Natural killer cell (primary cell): ENCODE data around the gene NAA25. TPM values are rescaled to one million over a fixed set of nuclear protein-coding genes. Genes with fewer than 3 reads are reported as not detected.
"Not testable (repeated sequence)": the region's sequence is repeated elsewhere in the genome, so short reads cannot be mapped to it uniquely, and the experiment has no call there.

ENCODE experiments used
- ATAC-seq, 3 donors: fragments of 150-1000 bp in 2 of 3; fragments of 200-7000 bp in 1 of 3; cut with Tn5 transposase; 1 replicate in 1 of 3; 2 replicates in 2 of 3; pipeline ENCODE4 v1.10.0; 2021; ENCODE audit warnings: mild to moderate bottlenecking in 2 of 3, moderate library complexity in 2 of 3
- DNase-seq, 2 donors: peaks; one replicate each; pipeline versions ENCODE4 v3.0.0 to v3.0.0-alpha.2; 2013 to 2021; ENCODE audit warnings: mixed read lengths in 1 of 2
- H3K27ac ChIP-seq: one replicate; pipeline ENCODE4 v1.5.1; 2013; ENCODE audit warnings: mild to moderate bottlenecking, low read length
- H3K27me3 ChIP-seq: one replicate; pipeline ENCODE4 v1.6.1; 2013; ENCODE audit warnings: low read length; ENCODE audit not compliant: control insufficient read depth, insufficient read depth
- H3K36me3 ChIP-seq: one replicate; pipeline ENCODE4 v1.6.1; 2013; ENCODE audit warnings: low read length; ENCODE audit not compliant: control insufficient read depth, insufficient read depth
- H3K4me1 ChIP-seq: one replicate; pipeline ENCODE4 v1.6.1; 2013; ENCODE audit warnings: low read length; ENCODE audit not compliant: control insufficient read depth, insufficient read depth
- H3K4me3 ChIP-seq: one replicate; pipeline ENCODE4 v1.5.1; 2013; ENCODE audit warnings: low read length
- H3K9me3 ChIP-seq: one replicate; pipeline ENCODE4 v1.6.1; 2013; ENCODE audit warnings: low read length; ENCODE audit not compliant: control insufficient read depth, insufficient read depth
- H3K27ac Mint-ChIP-seq, 2 donors: one replicate each; pipeline ENCODE4 v1.8.0; 2022; ENCODE audit warnings: mild to moderate bottlenecking in 2 of 2, mixed read lengths in 2 of 2, moderate library complexity in 1 of 2
- H3K27me3 Mint-ChIP-seq, 2 donors: one replicate each; pipeline ENCODE4 v1.8.0; 2022; ENCODE audit warnings: low read depth in 2 of 2, mixed read lengths in 2 of 2
- H3K36me3 Mint-ChIP-seq: one replicate; pipeline ENCODE4 v1.8.0; 2022; ENCODE audit warnings: mixed read lengths
- H3K4me1 Mint-ChIP-seq, 2 donors: one replicate each; pipeline ENCODE4 v1.8.0; 2022; ENCODE audit warnings: mixed read lengths in 2 of 2
- H3K4me3 Mint-ChIP-seq: one replicate; pipeline ENCODE4 v1.8.0; 2022; ENCODE audit warnings: mild to moderate bottlenecking, moderate library complexity, mixed read lengths
- H3K9me3 Mint-ChIP-seq, 2 donors: one replicate each; pipeline ENCODE4 v1.8.0; 2022; ENCODE audit warnings: mixed read lengths in 2 of 2
- CTCF ChIP-seq: fragments of 200-600 bp; IDR thresholded peaks from one replicate; pipeline ENCODE4 v1.8.0; 2022; ENCODE audit warnings: antibody characterized with exemption
- WGBS: methylation state at CpG from one replicate; pipeline ENCODE4 v1.1.7; 2013; ENCODE audit warnings: missing lambda C conversion rate; ENCODE audit not compliant: insufficient coverage; 5-methylcytosine and 5-hydroxymethylcytosine counted together
- intact Hi-C: fragments of 100-400 bp; cut with micrococcal nuclease; formaldehyde crosslinking; loops from one replicate; pipeline ENCODE4 v1.14.2; 2022
- total RNA-seq, 4 donors: library from RNA; stranded (reverse); fragments of 120-200 nt in 1 of 4; gene quantifications; one replicate each; pipeline versions ENCODE4 v1.2.3 to v1.2.4, GENCODE V29; 2013 to 2022

NAA25 gene
- total RNA-seq, 3 donors from 2014 or later (not counting 1 experiment from before 2014, with no cell fraction given), result 25.8 to 34.4 (median 30.7) TPM

GRCh38 chr12:112063273-112063672, 45.3 kb downstream of the NAA25 start:
- peaks cover 6% of the 10 kb centered on the region for H3K36me3 Mint-ChIP-seq
- intact Hi-C loops, result no loop called here
- TF ChIP-seq CTCF, result no peak
- H3K27ac ChIP-seq, result no peak overlapping the region
- H3K27me3 Mint-ChIP-seq, result no peaks in the 10 kb centered on the region
- WGBS, result no CpG with 5 or more reads among the region's 2 CpGs
- H3K27ac Mint-ChIP-seq, result no peak overlapping the region
- H3K9me3 ChIP-seq, result no peaks in the 10 kb centered on the region
- peaks cover 56% of the 10 kb centered on the region for H3K36me3 ChIP-seq
- H3K27me3 ChIP-seq, result no peaks in the 10 kb centered on the region
- no peaks in the 10 kb centered on the region for H3K4me1 Mint-ChIP-seq
- DNase-seq (no peak), ATAC-seq (no peak)
- H3K9me3 Mint-ChIP-seq, result no peaks in the 10 kb centered on the region
- no peak overlapping the region for H3K4me3 Mint-ChIP-seq
- no peak overlapping the region for H3K4me3 ChIP-seq
- H3K4me1 ChIP-seq, result no peaks in the 10 kb centered on the region

GRCh38 chr12:112061137-112061536, 47.4 kb downstream of the NAA25 start:
- Mint-ChIP-seq H3K27me3 (no peaks in the 10 kb centered on the region), H3K9me3 (no peaks in the 10 kb centered on the region), H3K4me3 (no peak overlapping the region), H3K27ac (no peak overlapping the region), H3K4me1 (no peaks in the 10 kb centered on the region), H3K36me3 (peaks cover 6% of the 10 kb centered on the region)
- H3K4me3 ChIP-seq, result no peak overlapping the region
- peaks cover 46% of the 10 kb centered on the region for H3K36me3 ChIP-seq
- no peak for DNase-seq
- TF ChIP-seq CTCF, result no peak
- H3K4me1 ChIP-seq, result no peaks in the 10 kb centered on the region
- H3K9me3 ChIP-seq, result no peaks in the 10 kb centered on the region
- ATAC-seq, result no peak
- no peak overlapping the region for H3K27ac ChIP-seq
- no peaks in the 10 kb centered on the region for H3K27me3 ChIP-seq
- WGBS, result 97% methylated on average over 2 of the region's 2 CpGs
- intact Hi-C loops, result no loop called here

- no peaks in the 10 kb centered on the region for H3K27me3 ChIP-seq
- no peak for ATAC-seq
- H3K9me3 ChIP-seq, result no peaks in the 10 kb centered on the region
- WGBS, result 97% methylated on average over 13 of the region's 13 CpGs
- H3K36me3 ChIP-seq, result peaks cover 76% of the 10 kb centered on the region
- no peaks in the 10 kb centered on the region for H3K4me1 ChIP-seq
- no peaks in the 10 kb centered on the region for H3K27me3 Mint-ChIP-seq
- H3K27ac Mint-ChIP-seq, result no peak overlapping the region
- DNase-seq, result no peak
- H3K4me3 Mint-ChIP-seq, result no peak overlapping the region
- intact Hi-C loops, result no loop called here
- no peaks in the 10 kb centered on the region for H3K4me1 Mint-ChIP-seq
- H3K36me3 Mint-ChIP-seq, result peaks cover 46% of the 10 kb centered on the region
- no peak for TF ChIP-seq CTCF
- no peak overlapping the region for H3K4me3 ChIP-seq
- no peak overlapping the region for H3K27ac ChIP-seq
- no peaks in the 10 kb centered on the region for H3K9me3 Mint-ChIP-seq
These were observed 59.2 kb downstream of the NAA25 start for GRCh38 chr12:112049351-112049750.

- 87% methylated on average over 3 of the region's 4 CpGs for WGBS
- Mint-ChIP-seq H3K9me3 (no peaks in the 10 kb centered on the region), H3K4me3 (no peak overlapping the region), H3K36me3 (peaks cover 23% of the 10 kb centered on the region), H3K27ac (no peak overlapping the region), H3K27me3 (no peaks in the 10 kb centered on the region), H3K4me1 (no peaks in the 10 kb centered on the region)
- intact Hi-C loops, result no loop called here
- no peak overlapping the region for H3K27ac ChIP-seq
- DNase-seq (no peak), ATAC-seq (no peak)
- H3K4me1 ChIP-seq, result no peaks in the 10 kb centered on the region
- TF ChIP-seq CTCF, result no peak
- no peaks in the 10 kb centered on the region for H3K27me3 ChIP-seq
- no peak overlapping the region for H3K4me3 ChIP-seq
- peaks cover 69% of the 10 kb centered on the region for H3K36me3 ChIP-seq
- H3K9me3 ChIP-seq, result no peaks in the 10 kb centered on the region
These were observed 62.6 kb downstream of the NAA25 start for GRCh38 chr12:112046003-112046402.

- peaks cover 69% of the 10 kb centered on the region for H3K36me3 ChIP-seq
- H3K4me3 Mint-ChIP-seq, H3K4me1 Mint-ChIP-seq, H3K27me3 Mint-ChIP-seq, H3K27me3 ChIP-seq, H3K9me3 Mint-ChIP-seq, H3K27ac Mint-ChIP-seq, DNase-seq, intact Hi-C loops, ATAC-seq, H3K4me1 ChIP-seq, H3K27ac ChIP-seq, H3K4me3 ChIP-seq, H3K9me3 ChIP-seq: not testable (repeated sequence)
- 100% methylated on average over 6 of the region's 12 CpGs for WGBS
- H3K36me3 Mint-ChIP-seq, result peaks cover 23% of the 10 kb centered on the region
These were observed 72.0 kb downstream of the NAA25 start for GRCh38 chr12:112036614-112037013.
